ENCODE measurements around the gene CCBE1.

DNA sequence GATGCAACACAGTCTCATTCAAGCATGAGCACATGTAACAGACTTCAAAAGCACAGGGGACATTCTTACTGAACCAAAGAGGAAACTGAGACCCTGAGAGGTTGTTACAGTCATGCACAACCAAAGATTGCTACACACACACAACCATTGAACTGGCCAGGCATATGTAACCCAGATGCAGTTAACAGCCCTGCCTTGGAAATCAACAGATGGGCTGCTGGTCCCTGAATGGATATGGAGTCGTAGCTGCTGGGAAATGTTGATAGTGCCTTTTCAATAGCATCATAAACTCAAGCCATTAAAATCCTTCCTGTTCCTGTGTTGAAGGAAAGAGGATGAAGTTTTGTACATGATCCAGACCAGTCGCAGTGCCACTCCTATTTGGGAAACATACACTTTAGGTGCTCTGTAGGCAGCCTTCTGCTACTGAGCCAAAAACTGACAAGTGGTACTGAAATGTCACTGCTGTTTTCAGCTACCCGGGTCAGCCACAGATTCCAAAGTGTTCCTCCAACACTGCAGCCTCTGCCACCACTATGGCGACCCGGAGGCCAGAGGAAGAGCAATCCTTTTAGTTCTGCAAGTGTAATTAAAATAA is 143.9 kb downstream of the CCBE1 start:
- TF ChIP-seq, protein P1, sequence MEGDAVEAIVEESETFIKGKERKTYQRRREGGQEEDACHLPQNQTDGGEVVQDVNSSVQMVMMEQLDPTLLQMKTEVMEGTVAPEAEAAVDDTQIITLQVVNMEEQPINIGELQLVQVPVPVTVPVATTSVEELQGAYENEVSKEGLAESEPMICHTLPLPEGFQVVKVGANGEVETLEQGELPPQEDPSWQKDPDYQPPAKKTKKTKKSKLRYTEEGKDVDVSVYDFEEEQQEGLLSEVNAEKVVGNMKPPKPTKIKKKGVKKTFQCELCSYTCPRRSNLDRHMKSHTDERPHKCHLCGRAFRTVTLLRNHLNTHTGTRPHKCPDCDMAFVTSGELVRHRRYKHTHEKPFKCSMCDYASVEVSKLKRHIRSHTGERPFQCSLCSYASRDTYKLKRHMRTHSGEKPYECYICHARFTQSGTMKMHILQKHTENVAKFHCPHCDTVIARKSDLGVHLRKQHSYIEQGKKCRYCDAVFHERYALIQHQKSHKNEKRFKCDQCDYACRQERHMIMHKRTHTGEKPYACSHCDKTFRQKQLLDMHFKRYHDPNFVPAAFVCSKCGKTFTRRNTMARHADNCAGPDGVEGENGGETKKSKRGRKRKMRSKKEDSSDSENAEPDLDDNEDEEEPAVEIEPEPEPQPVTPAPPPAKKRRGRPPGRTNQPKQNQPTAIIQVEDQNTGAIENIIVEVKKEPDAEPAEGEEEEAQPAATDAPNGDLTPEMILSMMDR (IDR thresholded peaks at IDR 0.05; ENCODE audit: insufficient read depth, low read depth, low read length): no peak
- no peak for TF ChIP-seq EZH2 (IDR thresholded peaks at IDR 0.05; ENCODE audit: insufficient read depth, low read length)
